OCI-LY3 (cell line): ENCODE results near the gene ZBTB7C.

Experiments
- H2AFZ ChIP-seq: fragments of 200-600, 300-600 bp; shearing (Covaris generic); 2 replicates; pipeline ENCODE4 v1.6.0; 2014; ENCODE audit warnings: antibody characterized with exemption, low read depth, low read length
- H3K27ac ChIP-seq: fragments of 200-600, 300-600 bp; sonication (generic); 2 replicates; pipeline ENCODE4 v1.5.1; 2014; ENCODE audit warnings: mild to moderate bottlenecking, low read length, moderate library complexity, mixed read lengths
- H3K27me3 ChIP-seq: fragments of 200-600, 300-600 bp; sonication (generic); 2 replicates; pipeline ENCODE4 v1.6.1; 2014; ENCODE audit warnings: low read depth, low read length, mixed read lengths
- H3K36me3 ChIP-seq: fragments of 200-600, 300-600 bp; sonication (generic); replicated peaks from 2 replicates; pipeline ENCODE3; 2014; ENCODE audit warnings: low read depth, low read length, mixed read lengths
- H3K4me1 ChIP-seq: fragments of 300-600, 200-600 bp; sonication (generic); 2 replicates; pipeline ENCODE4 v1.6.1; 2014; ENCODE audit warnings: low read length, mixed read lengths
- H3K4me2 ChIP-seq: fragments of 200-600, 300-600 bp; sonication (generic); 2 replicates; pipeline ENCODE4 v1.6.1; 2014; ENCODE audit warnings: low read length, mixed read lengths
- H3K4me3 ChIP-seq: fragments of 300-600, 200-600 bp; sonication (generic); 2 replicates; pipeline ENCODE4 v1.5.1; 2014; ENCODE audit warnings: antibody characterized with exemption, mild to moderate bottlenecking, low read length, moderate library complexity
- H3K79me2 ChIP-seq: fragments of 300-600, 200-600 bp; shearing (Covaris generic); 2 replicates; pipeline ENCODE4 v1.6.1; 2014; ENCODE audit warnings: mild to moderate bottlenecking, low read length, mixed read lengths
- H3K9ac ChIP-seq: fragments of 300-600, 200-600 bp; shearing (Covaris generic); 2 replicates; pipeline ENCODE4 v1.6.0; 2014; ENCODE audit warnings: mild to moderate bottlenecking, low read length, moderate library complexity
- H3K9me3 ChIP-seq: fragments of 200-600, 300-600 bp; shearing (Covaris generic); 2 replicates; pipeline ENCODE4 v1.6.1; 2014; ENCODE audit warnings: low read length, mixed read lengths; ENCODE audit not compliant: insufficient read depth
- H4K20me1 ChIP-seq: fragments of 200-600, 300-600 bp; sonication (generic); 2 replicates; pipeline ENCODE4 v1.6.1; 2016; ENCODE audit warnings: low read length, mixed read lengths; ENCODE audit not compliant: insufficient read depth
- CTCF ChIP-seq: fragments of 200-600, 300-600 bp; sonication (generic); IDR thresholded peaks from 2 replicates; pipeline ENCODE4 v1.5.1; 2014; ENCODE audit warnings: antibody characterized with exemption, low read length, low read depth
- EZH2phosphoT487 ChIP-seq: fragments of 200-600 bp; shearing (Covaris generic); IDR thresholded peaks from 2 replicates; pipeline ENCODE4 v1.6.1; 2018; ENCODE audit warnings: antibody characterized with exemption, mixed run types, low read depth

The ZBTB7C gene

GRCh38 chr18:48263914-48264902 is 145.0 kb downstream of the ZBTB7C start:
- Histone ChIP-seq H3K27me3 (peaks cover 23% of the 10 kb centered on the region), H4K20me1 (no peaks in the 10 kb centered on the region), H3K27ac (no peak overlapping the region), H3K79me2 (no peaks in the 10 kb centered on the region), H3K9me3 (no peaks in the 10 kb centered on the region), H3K36me3 (no peaks in the 10 kb centered on the region), H3K4me3 (no peak overlapping the region), H3K9ac (no peak overlapping the region), H2AFZ (no peak overlapping the region), H3K4me2 (no peak overlapping the region), H3K4me1 (no peaks in the 10 kb centered on the region)
- no peak for TF ChIP-seq EZH2phosphoT487
- no peak for TF ChIP-seq CTCF

GRCh38 chr18:48263192-48263853 is 145.9 kb downstream of the ZBTB7C start:
- no peaks in the 10 kb centered on the region for H4K20me1 ChIP-seq
- TF ChIP-seq EZH2phosphoT487 (no peak), CTCF (no peak)
- H3K4me1 ChIP-seq: no peaks in the 10 kb centered on the region
- no peak overlapping the region for H3K4me2 ChIP-seq
- H3K36me3 ChIP-seq: no peaks in the 10 kb centered on the region
- no peak overlapping the region for H2AFZ ChIP-seq
- no peak overlapping the region for H3K27ac ChIP-seq
- no peak overlapping the region for H3K9ac ChIP-seq
- H3K4me3 ChIP-seq: no peak overlapping the region
- no peaks in the 10 kb centered on the region for H3K9me3 ChIP-seq
- H3K27me3 ChIP-seq: peaks cover 32% of the 10 kb centered on the region
- no peaks in the 10 kb centered on the region for H3K79me2 ChIP-seq

- Histone ChIP-seq H3K79me2 (no peaks in the 10 kb centered on the region), H3K36me3 (no peaks in the 10 kb centered on the region), H3K9ac (no peak overlapping the region), H3K4me2 (no peak overlapping the region), H2AFZ (no peak overlapping the region), H3K4me3 (no peak overlapping the region), H4K20me1 (no peaks in the 10 kb centered on the region), H3K4me1 (no peaks in the 10 kb centered on the region), H3K27ac (no peak overlapping the region), H3K9me3 (peaks cover 5% of the 10 kb centered on the region; the same call in 1 of the 2 replicates), H3K27me3 (peaks cover 44% of the 10 kb centered on the region)
- TF ChIP-seq CTCF (no peak), EZH2phosphoT487 (no peak)
Measured at GRCh38 chr18:48260237-48260636, 148.9 kb downstream of the ZBTB7C start.

GRCh38 chr18:48256848-48257247 is 152.3 kb downstream of the ZBTB7C start:
- Histone ChIP-seq H3K9me3 (peaks cover 5% of the 10 kb centered on the region; the same call in 1 of the 2 replicates), H3K4me1 (no peaks in the 10 kb centered on the region), H3K27ac (no peak overlapping the region), H3K4me3 (no peak overlapping the region), H3K4me2 (no peak overlapping the region), H2AFZ (no peak overlapping the region), H3K36me3 (no peaks in the 10 kb centered on the region), H3K9ac (no peak overlapping the region), H3K79me2 (no peaks in the 10 kb centered on the region), H3K27me3 (peaks cover 44% of the 10 kb centered on the region), H4K20me1 (no peaks in the 10 kb centered on the region)
- no peak for TF ChIP-seq EZH2phosphoT487
- TF ChIP-seq CTCF: no peak
